Measurements from ENCODE around the gene SLC32A1. TPM values are rescaled to one million over a fixed set of nuclear protein-coding genes. Genes with fewer than 3 reads are reported as not detected.
A peak's percentile ranks its signal among the peaks of the same experiment; 100 is the strongest.

SLC32A1 gene
- total RNA-seq, 1 experiment from 2014 or later, result not detected

DNA sequence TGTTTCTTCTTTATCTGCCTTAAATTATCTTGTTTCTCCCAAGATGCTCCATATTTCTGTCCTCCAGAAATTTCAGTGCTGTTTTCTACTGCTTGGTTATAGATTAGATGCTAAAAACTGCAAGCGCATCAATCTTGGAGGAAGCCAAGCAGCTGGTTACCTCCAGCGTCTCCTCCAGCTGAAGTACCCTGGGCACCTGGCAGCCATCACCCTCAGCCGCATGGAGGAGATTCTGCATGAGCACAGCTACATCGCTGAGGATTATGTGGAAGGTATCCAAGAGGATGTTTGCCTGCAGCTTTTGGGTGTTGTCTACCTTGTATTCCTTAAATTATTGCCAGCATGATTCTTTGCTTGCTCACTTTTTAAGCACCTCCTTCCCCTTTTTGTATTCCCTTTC lies 27.7 kb downstream of the SLC32A1 start:
- no peak for DNase-seq (ENCODE audit: low spot score)

DNA sequence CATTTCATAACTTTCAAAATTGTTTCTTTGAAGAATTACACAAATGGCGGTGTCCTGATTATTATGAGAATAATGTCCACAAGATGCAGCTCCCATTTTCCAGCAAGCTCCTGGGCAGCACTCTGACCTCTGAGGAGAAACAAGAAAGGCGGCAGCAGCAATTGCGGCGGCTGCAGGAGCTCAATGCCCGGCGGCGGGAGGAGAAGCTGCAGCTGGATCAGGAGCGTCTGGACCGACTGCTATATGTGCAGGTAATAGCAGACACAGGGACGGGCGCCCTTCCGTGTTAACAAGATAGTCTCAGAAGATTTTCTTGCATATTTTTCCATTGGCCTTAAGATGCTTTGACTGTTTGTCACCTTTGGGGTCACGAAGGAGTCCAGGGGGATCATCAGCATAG lies 30.6 kb downstream of the SLC32A1 start:
- DNase-seq (ENCODE audit: low spot score), result no peak

DNA sequence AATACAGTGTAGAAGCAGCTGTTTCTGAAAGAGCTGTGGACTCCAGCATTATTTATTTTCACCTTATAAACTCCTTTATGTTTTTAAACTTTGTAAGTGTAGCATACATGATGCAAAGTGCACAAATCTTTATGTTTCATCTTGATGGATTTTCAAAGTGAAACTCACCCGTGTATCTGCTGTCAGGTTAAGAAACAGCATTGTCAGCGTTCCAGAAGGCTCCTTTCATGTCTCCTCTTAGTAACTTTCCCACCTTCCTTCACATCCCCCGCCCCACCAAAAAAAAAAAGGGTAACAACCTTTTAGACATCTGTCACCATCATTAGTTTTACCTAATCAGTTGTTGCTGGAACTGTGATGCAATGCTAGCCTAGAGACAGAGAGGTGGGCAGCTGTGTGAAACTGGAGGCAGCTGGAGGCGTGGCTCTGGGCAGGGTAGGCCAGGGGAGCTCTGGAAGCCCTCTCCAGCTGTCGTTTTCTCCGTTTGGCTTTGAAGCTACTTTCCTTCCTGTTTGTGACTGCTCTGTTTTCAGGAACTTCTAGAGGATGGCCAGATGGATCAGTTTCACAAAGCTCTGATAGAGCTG lies 31.1 kb downstream of the SLC32A1 start:
- no peak for DNase-seq (ENCODE audit: low spot score)

DNA sequence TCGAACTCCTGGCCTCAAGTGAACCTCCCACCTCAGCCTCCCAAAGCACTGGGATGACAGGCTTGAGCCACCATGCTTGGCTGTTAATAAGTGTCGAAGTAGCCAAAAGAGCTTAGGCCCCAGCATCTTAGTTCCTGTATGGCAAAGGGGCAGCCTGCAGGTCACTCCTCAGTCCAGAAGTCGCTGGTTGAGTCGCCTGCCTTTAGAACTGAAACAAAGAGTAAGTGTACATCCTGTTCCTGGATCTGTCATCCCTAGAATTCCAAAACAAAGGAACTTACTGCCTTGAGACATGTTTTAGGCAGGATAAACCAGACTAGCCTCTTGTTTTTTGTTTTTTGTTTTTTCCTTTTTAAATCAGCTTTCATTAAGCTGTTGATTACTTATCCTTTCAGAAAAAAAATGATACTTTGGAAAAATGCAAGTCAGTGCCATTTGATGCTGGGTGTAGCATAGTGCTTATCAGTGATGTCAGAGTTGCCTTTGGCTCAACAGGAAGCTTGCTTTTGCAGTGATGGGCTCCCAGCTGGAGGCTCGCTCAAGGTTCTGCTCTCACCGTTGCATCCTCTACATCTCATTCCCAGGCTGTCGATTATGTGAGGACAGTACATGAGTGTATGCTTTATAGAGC lies 33.0 kb downstream of the SLC32A1 start:
- no peak for DNase-seq (ENCODE audit: low spot score)

DNA sequence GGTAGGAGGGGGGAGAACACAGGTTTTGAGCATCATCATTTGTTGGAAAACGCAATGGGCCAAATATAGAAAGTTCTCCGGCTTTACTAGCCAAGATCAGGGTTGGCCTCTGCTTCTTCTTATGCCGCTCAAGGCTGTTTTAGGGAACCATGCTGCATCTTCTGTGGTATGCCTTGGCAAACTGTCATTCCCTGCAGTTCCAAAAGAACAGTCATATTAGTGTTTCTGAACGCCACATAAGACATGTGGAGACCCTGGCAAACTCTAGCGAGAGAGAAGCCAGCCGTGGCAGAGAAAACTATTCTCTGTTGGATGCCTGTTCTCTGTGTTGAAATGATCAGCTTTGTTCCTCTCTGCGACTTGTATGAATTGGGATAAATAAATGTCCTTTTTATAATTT lies 34.8 kb downstream of the SLC32A1 start:
- DNase-seq (ENCODE audit: low spot score), result no peak

DNA sequence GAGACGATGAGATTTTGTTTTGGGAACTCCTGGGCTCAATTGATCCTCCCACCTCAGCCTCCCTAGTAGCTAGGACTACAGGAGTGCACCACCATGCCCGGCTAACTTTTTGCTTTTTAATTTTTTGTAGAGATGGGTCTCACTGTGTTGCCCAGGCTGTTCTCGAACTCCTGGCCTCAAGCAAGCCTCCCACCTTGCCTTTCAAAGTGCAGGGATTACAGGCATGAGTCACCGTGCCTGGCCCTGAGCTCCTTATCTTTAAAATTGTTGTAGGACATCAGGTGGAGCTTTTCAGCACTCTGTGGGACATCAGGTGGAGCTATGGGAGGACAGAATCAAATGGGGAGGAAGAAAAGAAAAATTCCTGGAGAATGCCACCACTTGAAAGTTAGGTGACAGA lies 36.7 kb downstream of the SLC32A1 start:
- no peak for DNase-seq (ENCODE audit: low spot score)

DNA sequence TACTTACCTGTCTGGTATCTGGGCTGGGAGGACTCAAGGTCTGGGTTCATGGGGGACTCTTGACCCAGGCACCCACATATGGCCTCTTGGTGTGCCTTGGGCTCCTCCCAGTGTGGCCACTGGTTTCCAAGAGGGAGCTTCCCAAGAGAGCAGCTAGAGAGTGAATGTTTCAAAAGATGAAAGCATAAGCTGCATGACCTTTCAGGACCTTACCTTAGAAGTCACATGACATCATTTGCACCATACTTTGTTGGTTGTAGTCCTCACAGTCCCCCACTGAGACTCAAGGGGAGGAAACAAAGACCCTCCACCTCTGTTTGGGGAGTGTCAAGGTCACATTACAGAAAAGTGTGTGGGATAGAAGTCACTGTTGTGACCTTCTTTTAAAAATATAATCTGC lies 37.9 kb downstream of the SLC32A1 start:
- no peak for DNase-seq (ENCODE audit: low spot score)

DNA sequence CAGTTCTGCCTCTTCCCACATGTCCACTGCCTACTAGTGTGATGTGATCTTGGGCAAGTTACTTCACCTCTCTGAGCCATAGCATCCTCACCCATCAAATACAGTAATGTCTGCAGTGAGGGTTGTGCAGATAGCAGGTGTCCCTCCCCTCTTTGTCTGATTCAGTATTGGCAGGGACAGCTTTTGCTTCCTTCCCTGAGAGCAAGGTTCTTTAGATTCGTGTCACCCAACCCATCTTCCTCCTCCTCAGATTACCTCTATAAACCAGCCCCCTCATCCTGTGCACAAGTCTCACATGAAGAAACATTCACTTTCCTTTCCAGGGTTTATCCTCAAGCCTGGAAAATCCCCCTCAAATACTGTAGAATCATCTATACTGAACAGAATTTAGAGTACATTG lies 39.3 kb downstream of the SLC32A1 start:
- DNase-seq (ENCODE audit: low spot score), result no peak

DNA sequence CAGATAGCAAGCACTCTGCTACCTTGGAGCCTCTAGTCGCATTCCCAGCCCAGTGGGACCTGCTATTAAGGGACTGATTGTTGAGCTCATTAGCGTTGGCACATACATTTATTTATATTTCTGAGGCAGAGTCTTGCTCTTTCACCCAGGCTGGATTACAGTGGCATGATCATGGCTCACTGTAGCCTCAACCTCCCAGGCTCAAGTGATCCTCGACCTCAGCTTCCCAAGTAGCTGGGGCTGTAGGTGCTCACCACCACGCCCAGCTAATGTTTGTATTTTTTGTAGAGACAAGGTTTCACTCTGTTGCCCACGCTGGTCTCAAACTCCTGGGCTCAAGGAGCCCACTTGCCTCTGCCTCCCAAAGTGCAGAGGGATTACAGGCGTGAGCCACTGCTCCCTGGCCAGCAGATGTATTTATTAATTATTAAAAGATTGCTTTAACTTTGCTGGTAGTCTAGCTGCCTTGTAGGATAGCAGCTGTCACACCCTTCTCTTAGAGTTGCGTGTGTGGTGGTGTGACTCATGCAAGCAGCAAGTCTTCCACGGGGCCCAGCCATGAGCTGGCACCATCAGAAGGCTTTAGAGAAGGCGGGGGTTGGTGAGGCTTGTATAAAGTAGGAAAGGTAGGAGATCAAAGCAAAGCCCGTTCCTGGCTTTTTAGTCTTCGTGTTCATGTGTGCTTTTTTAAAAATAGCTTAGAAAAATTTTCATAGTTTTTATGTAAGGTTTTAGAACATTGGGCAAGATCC lies 40.5 kb downstream of the SLC32A1 start:
- peak; percentile 61 for DNase-seq (ENCODE audit: low spot score)

DNA sequence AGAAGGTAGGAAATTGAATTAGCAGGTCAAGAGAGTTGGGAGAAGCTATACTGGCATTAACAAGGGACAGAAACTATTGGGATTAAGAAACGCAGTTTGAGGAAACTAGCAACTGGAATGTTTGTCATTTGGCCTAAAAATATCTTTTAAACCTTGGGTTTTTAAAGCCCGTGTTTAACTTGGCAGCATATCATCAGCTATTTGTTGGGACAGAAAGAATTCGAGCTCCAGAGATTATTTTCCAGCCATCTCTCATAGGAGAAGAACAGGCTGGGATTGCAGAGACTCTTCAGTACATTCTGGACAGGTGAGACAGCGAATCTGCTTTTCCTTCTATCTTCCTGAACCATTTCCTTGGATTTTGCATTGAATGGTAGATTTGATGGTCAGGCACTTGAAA lies 41.8 kb downstream of the SLC32A1 start:
- DNase-seq (ENCODE audit: low spot score), result no peak

DNA sequence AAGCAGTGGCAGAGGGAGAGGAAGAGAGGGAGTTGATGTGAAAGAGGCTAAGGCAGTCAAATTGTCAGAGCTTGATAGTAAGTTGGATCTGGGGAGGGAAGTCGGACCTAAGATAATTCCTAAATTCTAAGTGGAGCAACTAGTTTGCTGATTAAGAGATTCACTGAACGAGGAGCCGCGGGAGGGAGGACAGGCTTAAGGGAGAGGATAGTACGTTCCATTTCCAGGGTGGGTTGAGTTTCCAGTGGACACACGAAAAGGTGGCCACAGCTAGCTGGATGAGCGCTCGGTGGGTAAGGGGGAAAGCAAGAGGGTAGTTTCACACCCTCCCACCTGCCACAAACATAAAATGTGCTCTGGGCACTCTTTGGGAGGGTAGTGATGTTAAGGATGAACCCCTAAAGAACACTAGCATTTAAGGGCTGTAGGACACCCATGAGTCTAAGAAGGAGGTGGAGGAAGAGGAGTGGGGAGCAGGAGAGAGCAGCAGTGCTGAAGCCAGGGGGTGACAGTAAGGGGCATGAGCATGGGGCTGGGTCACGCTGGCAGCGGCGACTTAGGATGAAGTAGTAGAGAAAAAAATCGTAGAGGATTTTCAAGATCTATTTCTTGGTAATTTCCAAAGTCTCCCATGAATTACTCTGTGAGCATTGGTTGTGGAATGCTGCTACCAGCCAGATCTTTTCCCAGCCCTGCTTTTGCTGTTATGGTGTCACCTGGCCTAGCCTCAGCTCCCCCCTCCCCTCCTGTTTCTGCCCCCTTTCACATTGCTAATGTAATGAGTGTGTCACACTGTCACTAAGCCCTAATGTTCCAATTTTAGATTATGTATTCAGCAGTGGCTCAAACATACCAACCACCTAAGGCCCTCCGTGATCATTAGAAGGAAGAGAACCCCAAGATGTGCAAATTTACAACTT lies 45.4 kb downstream of the SLC32A1 start:
- no peak for DNase-seq (ENCODE audit: low spot score)

DNA sequence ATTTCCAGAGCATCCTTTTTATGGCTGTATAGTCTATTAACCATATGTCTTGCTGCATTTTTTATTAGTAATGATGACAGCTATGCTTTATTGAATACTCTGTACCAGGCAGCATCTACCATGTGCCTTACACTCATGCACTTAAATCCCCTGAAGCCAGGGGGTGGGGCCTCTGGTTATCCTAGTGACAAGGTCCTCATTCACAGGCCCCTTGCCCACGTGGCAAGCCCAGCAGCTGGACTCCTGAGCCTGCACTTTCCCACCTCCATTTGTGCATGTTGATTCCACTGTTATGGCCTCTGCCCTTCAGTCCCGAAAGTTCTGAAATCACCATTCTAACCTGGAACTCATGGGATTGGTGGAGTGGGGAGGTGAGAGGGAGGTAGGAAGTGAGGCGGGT lies 46.3 kb downstream of the SLC32A1 start:
- DNase-seq (ENCODE audit: low spot score), result no peak

DNA sequence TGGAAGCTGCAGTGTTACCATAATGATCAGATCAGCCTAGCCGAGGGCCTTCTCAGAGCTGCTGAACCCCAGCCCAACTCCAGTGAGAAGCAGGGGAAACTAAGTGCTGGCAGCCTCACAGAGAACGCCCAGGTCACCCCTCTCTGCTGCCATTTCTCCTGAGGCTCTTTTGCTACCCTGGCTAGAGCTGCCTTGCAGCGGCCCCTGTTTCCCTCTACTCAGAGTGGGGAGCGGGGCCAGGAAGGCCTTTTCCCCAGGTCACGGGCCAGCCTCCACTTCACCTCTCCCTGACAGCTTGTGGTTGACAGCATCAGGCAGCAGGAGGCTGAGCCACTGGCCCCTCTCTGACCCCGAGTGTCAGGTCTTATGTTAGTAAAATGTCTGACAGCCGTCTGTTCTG lies 46.7 kb downstream of the SLC32A1 start:
- no peak for DNase-seq (ENCODE audit: low spot score)

DNA sequence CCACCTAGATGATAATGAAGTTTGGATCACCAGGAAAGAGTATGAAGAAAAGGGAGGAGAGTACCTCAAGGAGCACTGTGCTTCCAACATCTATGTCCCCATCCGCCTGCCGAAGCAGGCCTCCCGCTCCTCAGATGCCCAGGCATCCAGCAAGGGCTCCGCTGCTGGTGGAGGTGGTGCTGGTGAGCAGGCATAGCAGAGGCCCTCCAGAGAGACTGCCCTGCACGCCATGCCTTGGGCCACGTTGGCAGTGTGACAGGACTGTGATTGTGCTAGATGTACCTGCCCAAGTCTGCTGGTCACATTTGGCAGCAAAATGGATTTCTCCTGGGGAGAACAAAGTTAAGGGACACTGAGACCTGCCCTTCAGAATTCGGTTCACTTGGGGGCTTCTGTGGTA lies 47.3 kb downstream of the SLC32A1 start:
- DNase-seq (ENCODE audit: low spot score), result no peak

DNA sequence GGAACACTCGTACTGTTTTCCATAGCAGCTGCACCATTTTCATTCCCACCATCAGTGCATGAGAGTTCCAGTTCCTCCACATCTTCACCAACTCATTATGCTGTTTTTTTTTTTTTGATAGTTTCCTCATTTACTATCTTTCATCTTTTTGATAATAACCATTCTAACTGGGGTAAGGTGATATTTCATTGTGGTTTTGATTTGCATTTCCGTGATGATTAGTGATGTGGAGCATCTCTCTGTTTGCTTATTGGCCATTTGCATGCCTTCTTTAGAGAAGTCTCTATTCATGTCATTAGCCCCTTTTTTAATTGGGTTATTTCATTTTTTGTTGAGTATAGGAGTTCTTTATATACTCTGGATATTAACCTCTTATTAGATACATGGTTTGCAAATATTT lies 49.9 kb downstream of the SLC32A1 start:
- no peak for DNase-seq (ENCODE audit: low spot score)

DNA sequence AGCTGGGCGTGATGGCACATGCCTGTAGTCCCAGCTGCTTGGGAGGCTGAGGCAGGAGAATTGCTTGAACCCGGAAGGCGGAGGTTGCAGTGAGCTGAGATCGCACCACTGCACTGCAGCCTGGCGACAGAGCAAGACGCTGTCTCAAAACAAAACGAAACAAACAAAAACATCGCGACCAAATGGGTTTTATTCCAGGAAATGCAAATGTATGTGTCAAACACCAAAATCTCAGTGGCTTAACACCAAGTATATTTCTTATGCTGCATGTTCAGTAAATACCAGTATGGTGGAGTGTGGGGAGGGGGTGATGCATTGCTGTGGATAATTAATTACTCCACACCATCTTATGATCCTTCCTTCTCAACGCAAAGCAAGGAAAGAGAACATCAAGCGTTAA lies 52.1 kb downstream of the SLC32A1 start:
- no peak for DNase-seq (ENCODE audit: low spot score)

Other genes with a start within 250 kb of the SLC32A1 start
- not detected in 2 replicates for gene ADIG, start 143.3 kb upstream of the SLC32A1 start, total RNA-seq (2014; rRNA removed; shearing (Covaris generic))
- not detected in 2 replicates for gene ARHGAP40, start 122.7 kb upstream of the SLC32A1 start, total RNA-seq (2014; rRNA removed; shearing (Covaris generic))
- 5.9 and 10.3 TPM in 2 replicates for gene ACTR5, start 24.0 kb downstream of the SLC32A1 start, total RNA-seq (2014; rRNA removed; shearing (Covaris generic))
- 0.16 TPM in 1 of 2 replicates, not detected in the other for gene PPP1R16B, start 81.2 kb downstream of the SLC32A1 start, total RNA-seq (2014; rRNA removed; shearing (Covaris generic))
- gene FAM83D, start 201.9 kb downstream of the SLC32A1 start, total RNA-seq (2014; rRNA removed; shearing (Covaris generic)), result 66.2 and 67.5 TPM in 2 replicates
- gene DHX35, start 237.9 kb downstream of the SLC32A1 start, total RNA-seq (2014; rRNA removed; shearing (Covaris generic)), result 13.4 and 18.6 TPM in 2 replicates